Germinal center (tissue), 1 donor: ENCODE measurements around the gene NELFCD.
"Not testable (repeated sequence)": the region's sequence is repeated elsewhere in the genome, so short reads cannot be mapped to it uniquely, and the experiment has no call there.

Experiments
- DNase-seq: peaks from one replicate; pipeline ENCODE4 v3.0.0; 2012; ENCODE audit warnings: mixed read lengths, low spot score

NELFCD gene

DNA sequence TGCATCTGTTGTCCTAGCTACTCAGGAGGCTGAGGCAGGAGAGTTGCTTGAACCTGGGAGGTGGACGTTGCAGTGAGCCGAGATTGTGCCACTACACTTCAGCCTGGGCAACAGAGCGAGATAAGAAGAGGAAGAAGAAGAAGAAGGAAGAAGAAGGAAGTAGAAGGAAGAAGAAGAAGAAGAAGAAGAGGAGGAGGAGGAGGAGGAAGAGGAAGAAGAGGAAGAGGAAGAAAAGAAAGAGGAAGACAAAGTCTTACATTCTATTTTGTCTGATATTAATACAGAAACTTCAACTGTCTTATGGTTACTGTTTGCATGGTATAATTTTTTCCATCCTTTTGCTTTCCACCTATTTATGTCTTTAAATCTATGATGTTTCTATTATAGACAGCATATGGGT lies 7.2 kb upstream of the NELFCD start:
- DNase-seq, result no peak

DNA sequence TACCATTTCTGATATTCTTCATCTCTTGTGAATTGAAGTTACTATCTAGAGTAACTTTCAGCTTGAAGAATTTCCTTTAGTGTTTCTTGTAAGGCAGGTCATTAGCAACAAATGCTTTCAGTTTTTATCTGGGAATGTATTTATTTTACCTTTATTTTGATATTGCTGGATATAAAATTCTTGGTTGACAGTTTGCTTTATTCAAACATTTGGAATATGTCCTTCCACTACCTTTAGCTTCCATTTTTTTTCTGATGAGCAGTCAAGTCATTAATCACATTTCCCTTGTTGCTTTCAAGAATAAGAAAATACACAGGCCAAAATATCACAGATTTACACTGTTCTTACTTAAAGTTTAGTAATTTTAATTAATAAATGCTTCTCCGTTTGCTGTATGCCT lies 5.7 kb upstream of the NELFCD start:
- DNase-seq, result no peak

DNA sequence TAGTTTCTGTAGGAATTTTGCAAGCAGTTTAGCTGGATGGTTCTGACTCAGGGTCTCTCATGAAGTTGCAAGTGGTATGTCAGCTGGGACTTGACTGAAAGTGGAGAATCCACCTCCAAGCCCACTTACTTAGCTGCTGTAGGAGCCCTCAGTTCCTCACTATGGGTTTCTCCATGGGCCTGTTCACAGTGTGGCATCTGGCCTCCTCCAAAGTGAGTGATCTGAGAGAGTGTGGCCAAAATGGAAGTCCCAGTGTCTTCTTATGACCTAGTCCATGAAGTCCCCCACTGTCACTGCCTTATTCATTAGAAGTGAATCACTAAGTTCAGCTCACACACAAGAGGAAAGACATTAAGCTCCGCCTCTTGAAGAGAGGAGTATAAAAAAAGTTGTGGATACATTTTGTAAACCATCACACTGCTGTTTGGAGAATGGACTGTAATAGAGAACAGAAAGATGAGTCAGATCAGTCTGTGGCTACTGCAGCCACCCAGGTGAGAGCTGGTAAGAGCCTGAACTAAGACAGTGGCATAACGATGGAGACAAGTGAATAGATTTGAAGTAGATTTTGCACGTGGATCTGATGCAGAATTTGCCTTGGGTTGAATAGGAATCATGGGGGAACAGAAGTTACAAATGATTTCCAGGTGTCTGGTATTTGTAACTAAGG lies 4.9 kb upstream of the NELFCD start:
- DNase-seq, result no peak

DNA sequence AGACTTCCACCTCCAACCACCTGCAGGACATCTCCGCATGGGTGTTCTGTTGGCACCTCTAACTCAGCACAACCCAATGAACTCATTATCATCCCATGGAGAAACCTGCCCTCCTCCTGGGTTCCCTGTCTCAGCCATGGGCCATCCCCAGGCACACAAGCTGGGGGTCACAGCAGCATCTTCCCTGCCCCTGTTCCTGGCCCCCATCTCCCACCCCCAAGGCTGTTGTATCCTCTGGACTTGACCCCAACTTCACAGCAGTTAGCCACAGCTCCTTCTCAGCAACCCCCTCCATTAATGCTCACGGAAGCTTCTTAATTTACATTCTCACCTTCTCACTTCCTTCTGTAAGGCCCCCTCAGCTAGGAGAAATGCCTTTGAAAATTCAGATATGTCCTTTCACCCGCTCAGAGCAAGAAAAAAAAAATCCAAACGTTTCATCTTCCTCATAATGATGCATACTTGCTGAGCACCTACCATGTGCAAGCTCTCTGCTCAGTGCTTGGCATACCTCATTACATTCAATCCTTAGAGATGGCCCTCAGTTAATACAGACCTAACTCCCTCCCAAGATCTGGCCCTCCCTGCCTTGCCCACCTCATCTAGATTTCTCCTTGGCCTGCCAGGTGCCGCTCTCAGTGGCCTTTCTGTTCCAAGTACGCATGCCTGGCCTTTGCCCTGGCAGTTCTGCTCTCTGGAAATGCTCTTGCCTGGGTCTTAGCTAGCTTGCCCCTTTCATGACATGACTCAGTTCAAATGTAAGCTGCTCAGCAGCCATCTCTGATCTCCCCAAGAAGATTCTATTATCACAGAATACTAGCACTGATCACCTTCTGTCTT lies 2.5 kb upstream of the NELFCD start:
- DNase-seq, result no peak

DNA sequence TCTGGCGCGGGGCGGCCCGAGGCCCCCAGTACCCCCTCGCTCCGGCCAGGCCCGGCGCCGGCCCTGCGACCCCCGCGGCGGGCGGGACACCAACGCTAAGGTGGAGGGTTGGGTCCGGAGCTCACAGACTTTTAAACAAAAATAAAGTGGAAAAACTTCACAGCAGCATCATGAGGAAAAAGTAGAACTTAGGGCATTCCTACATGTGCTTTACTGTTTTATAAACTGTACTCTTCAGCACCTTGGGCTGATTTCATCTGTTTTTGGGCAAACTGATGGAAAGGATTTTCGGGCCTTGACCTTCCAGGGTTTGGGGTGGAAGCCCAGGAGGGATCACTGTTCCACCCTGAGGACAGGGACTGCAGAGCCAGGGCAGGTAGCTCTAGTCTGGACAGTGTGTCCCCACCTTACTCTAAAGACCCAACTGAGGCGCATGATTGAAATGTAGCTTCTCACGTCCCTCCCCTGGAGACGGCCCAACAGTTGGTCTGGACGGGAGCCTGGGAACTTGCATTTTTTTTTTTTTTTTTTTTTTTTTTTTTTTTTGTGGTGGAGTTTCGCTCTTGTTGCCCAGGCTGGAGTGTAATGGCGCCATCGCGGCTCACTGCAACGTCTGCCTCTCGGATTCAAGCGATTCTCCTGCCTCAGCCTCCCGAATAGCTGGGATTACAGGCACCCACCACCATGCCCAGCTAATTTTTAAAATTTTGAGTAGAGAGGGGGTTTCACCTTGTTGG lies 740 bp downstream of the NELFCD start:
- DNase-seq, result peak; percentile 22

GRCh38 chr20:58982406-58983114 lies 1.5 kb downstream of the NELFCD start:
- DNase-seq, result no peak

DNA sequence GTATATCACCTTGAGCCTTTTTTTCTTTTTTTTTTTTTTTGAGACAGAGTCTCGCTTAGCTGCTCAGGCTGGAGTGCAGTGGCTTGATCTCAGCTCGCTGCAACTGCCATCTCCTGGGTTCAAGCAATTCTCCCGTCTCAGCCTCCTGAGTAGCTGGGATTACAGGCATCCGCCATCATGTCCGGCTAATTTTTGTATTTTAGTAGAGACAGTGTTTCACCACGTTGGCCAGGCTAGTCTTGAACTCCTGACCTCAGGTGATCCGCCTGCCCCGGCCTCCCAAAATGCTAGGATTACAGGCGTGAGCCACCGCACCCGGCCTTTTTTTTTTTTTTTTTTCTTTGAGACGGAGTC lies 2.0 kb downstream of the NELFCD start:
- DNase-seq, result not testable (repeated sequence)

GRCh38 chr20:58984691-58985090 lies 3.6 kb downstream of the NELFCD start:
- no peak for DNase-seq

- no peak for DNase-seq
Measured at GRCh38 chr20:58985656-58986055, 4.6 kb downstream of the NELFCD start.

DNA sequence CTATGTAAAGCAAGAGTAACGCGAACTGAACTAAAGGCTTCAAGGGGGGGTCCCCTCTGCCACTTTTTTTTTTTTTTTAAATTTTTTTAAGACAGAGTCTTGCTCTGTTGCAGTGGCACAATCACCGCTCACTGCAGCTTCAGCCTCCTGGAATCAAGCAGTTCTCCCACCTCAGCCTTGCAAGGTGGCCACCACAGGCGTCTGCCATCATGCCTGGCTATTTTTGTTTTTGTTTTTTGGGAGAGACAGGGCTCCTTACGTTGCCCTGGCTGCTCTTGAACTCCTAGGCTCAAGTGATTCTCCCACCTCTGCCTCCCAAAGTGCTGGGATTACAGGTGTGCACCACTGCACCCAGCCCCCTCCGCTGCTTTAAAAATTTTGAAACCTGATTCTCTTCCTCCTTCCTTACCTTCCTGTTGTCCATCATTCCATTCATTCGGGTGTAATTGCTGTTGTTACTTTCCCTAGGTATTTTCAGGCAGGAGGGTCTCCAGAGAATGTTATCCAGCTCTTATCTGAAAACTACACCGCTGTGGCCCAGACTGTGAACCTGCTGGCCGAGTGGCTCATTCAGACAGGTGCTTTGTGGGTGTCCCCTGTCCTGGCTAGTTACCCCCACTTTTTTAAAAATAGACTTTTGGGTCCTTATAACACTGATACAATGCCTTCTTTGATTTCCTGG lies 5.4 kb downstream of the NELFCD start:
- DNase-seq, result no peak

GRCh38 chr20:58986968-58987517 lies 6.0 kb downstream of the NELFCD start:
- no peak for DNase-seq

- no peak for DNase-seq
Measured at GRCh38 chr20:58987790-58988564, 6.9 kb downstream of the NELFCD start.

GRCh38 chr20:58988565-58988882 lies 7.5 kb downstream of the NELFCD start:
- DNase-seq, result no peak

DNA sequence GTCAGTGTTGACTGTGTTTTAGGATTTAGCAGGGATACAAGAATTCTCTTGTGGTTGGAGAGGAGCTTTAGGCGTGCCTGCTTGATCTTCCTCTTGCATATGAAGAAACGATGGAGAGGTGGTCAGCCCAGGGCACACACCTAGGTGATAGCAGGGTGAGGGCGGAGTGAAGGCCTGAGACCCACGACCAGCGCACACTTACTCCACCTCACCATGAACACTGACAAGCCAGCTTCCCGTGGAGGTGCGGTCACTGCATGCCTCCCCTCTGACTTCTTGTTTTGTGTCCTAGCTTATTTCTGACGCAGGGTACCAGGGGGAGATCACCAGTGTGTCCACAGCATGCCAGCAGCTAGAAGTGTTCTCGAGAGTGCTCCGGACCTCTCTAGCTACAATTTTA lies 8.1 kb downstream of the NELFCD start:
- no peak for DNase-seq

DNA sequence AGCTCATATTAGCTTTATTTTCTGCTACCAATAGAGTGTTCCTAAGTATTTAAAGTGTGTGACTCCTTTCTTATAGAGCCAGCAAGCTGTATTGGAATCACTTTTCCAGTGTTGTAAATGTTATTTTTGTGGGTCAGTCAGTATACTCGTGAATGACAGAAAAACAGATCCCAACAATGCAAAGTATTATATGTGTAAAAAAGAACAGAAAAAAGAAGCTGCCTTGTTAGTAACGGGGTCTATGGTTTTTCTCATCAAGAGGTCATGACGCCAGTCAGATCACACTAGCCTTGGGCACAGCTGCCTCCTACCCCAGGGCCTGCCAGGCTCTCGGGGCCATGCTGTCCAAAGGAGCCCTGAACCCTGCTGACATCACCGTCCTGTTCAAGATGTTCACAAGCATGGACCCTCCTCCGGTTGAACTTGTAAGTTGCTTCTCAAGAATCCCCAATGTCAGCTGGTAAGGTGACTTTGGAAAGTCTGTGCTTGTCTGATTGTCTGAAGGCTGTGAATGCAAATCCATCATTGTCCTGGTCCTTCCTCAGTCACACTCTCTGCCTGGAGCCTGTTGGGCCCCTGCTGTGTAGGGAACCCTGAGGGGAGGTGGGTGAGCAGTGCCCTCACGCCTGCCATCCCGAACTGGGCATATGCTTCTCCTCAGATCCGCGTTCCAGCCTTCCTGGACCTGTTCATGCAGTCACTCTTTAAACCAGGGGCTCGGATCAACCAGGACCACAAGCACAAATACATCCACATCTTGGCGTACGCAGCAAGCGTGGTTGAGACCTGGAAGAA lies 9.8 kb downstream of the NELFCD start:
- DNase-seq, result no peak

- no peak for DNase-seq
Measured at GRCh38 chr20:58991715-58992114, 10.7 kb downstream of the NELFCD start.

DNA sequence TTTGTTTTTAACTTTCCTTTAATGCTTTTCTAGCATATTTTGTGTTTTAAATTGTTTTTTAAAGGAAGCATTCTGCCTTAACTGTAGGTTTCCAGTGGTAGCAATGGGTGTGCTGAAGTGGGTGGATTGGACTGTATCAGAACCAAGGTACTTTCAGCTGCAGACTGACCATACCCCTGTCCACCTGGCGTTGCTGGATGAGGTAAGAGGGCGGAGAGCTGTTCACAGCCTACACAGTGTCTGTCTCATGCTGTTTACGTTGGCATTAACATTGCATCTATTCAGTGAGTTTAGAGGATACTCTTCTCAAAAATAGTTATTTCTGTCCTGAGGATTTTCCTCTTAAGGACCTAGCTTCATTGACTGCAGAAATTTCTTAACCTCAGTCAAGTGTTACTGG lies 11.9 kb downstream of the NELFCD start:
- DNase-seq, result no peak

DNA sequence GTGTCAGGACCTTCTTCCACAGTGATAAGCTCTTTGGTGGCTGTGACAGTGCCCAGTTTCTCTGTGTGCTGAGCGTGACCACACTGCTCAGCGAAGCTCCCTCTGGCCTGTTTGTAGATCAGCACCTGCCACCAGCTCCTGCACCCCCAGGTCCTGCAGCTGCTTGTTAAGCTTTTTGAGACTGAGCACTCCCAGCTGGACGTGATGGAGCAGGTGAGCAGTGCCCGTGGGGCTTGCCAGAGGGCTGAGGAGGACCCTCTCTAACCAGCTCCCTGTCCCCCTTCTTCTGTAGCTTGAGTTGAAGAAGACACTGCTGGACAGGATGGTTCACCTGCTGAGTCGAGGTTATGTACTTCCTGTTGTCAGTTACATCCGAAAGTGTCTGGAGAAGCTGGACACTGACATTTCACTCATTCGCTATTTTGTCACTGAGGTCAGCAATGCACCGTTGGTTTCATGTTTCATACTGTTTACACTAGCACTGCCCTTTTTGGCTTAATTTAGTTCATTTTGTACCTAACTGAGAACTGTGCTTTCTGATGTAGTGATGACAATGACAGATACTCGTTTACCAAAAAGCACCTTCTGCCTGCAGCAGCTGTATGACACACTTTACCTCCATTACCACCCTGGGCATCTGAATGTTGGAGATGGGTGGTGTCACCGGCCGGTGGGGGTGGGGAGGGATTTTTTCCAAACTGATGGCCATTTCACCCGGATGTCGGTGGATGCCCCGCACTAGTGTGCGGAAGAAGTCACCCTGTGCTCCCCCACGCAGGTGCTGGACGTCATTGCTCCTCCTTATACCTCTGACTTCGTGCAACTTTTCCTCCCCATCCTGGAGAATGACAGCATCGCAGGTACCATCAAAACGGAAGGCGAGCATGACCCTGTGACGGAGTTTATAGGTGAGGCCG lies 12.5 kb downstream of the NELFCD start:
- no peak for DNase-seq
